Measurements from ENCODE around the gene PCSK6. TPM values are rescaled to one million over a fixed set of nuclear protein-coding genes. Genes with fewer than 3 reads are reported as not detected.

PCSK6 gene
- total and polyA plus RNA-seq, 8 donors: 2.8 to 91.5 (median 17.8) TPM

DNA sequence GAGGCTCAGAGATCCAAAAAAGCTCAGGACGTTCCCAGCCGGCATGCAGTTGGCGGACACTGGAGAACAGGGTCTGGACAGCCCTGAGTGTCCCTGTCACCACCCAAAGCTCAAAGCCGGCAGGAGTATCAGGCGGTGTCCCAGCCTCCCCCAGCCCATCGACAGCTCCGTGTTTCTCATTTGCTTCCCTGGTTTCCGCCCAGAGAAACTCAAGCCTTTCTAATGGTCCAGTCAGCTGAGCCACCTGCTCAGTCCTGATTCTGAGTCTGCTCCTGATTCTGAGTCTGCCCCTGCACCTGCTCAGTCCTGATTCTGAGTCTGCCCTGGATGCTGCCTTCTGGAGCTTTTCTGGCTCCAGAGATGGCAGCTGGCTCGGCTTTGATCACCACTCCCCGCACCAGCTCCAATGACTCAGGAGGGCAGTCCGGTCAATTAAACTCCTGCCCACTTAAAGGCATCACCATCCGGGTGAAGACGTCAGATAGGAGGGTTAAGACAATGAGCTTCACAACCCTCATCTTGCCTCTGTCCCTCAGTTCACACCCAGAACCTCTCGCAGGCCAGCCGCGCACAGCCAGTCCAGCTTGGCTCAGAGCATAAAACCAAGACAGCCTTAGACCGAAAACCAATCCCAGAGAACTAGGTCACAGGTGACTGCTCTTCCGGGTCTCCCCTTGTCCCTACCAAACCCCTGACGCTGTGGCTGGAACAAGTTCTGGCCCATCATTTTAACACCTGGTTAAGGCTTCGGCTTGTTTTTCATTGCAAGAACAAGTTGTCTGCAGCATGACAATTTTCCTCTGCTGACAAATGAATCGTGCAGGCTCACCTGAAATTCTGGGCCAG, 6.8 kb downstream of the PCSK6 start:
- intact Hi-C loops (cut with DNase I; ENCODE audit: low total_unique reads): no loop called here
- DNase-seq: no peak
- TF ChIP-seq, protein P1, sequence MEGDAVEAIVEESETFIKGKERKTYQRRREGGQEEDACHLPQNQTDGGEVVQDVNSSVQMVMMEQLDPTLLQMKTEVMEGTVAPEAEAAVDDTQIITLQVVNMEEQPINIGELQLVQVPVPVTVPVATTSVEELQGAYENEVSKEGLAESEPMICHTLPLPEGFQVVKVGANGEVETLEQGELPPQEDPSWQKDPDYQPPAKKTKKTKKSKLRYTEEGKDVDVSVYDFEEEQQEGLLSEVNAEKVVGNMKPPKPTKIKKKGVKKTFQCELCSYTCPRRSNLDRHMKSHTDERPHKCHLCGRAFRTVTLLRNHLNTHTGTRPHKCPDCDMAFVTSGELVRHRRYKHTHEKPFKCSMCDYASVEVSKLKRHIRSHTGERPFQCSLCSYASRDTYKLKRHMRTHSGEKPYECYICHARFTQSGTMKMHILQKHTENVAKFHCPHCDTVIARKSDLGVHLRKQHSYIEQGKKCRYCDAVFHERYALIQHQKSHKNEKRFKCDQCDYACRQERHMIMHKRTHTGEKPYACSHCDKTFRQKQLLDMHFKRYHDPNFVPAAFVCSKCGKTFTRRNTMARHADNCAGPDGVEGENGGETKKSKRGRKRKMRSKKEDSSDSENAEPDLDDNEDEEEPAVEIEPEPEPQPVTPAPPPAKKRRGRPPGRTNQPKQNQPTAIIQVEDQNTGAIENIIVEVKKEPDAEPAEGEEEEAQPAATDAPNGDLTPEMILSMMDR (IDR thresholded peaks at IDR 0.05): no peak
- Histone ChIP-seq H3K27me3 (peaks cover 0 to 14% (median 0%) of the 10 kb centered on the region in 3 donors), H3K27ac (no peak overlapping the region), H3K4me1 (peaks cover 0 to 6% (median 2%) of the 10 kb centered on the region in 4 donors), H3K36me3 (no peaks in the 10 kb centered on the region), H3K4me3 (no peak overlapping the region), H3K9me3 (no peaks in the 10 kb centered on the region)
- 80 to 88% (median 86%) methylated on average over 21 of the region's 21 CpGs for WGBS, 5 donors

DNA sequence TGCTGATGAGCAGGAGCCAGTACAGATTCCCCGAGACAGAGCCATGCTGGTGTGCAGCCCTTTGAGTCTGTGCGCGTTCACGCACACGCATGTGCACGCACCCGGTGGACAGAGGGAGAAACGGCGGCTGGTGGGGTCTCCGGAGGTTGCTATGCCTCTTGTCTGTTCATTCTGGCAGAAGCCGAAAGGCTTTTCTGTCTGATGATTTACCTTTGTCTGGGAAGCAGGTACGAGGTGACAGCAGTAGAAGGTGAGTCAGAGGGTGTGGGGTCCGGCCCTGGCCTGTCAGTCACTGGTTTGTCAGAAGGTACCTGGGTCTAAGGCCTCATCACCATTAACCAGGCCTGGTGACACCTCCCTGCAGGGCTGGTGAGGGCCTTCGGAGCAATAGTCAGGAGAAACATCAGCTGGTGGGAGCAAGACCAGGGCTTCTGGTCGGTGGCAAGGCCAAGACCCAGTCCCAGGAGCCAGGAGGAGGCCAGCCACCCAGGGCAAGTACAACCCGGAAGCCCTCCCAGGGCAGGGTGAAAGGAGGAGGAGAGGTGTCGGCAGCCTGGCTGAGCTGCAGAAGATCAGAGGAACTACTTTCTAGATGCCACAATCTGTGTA, 7.5 kb downstream of the PCSK6 start:
- DNase-seq: no peak
- intact Hi-C loops (cut with DNase I; ENCODE audit: low total_unique reads): no loop called here
- WGBS, 5 donors: 87 to 94% (median 92%) methylated on average over 17 of the region's 17 CpGs
- Histone ChIP-seq H3K27ac (no peak overlapping the region), H3K36me3 (no peaks in the 10 kb centered on the region), H3K4me1 (peaks cover 0 to 7% (median 3%) of the 10 kb centered on the region in 4 donors), H3K9me3 (no peaks in the 10 kb centered on the region), H3K27me3 (peaks cover 0 to 7% (median 0%) of the 10 kb centered on the region in 3 donors), H3K4me3 (no peak overlapping the region)
- no peak for TF ChIP-seq POLR2A (IDR thresholded peaks at IDR 0.05)
- TF ChIP-seq, protein P1 (IDR thresholded peaks at IDR 0.05): no peak
- no peak for TF ChIP-seq POLR2AphosphoS5 (IDR thresholded peaks at IDR 0.05)
- no peak for TF ChIP-seq EP300 (IDR thresholded peaks at IDR 0.05)

- H3K36me3 ChIP-seq: no peaks in the 10 kb centered on the region
- H3K9me3 ChIP-seq: no peaks in the 10 kb centered on the region
- no peak overlapping the region for H3K27ac ChIP-seq
- no peak for DNase-seq
- 79 to 89% (median 86%) methylated on average over 8 of the region's 8 CpGs for WGBS, 5 donors
- H3K4me3 ChIP-seq: no peak overlapping the region
- H3K27me3 ChIP-seq: peaks cover 0 to 4% (median 0%) of the 10 kb centered on the region in 3 donors
- TF ChIP-seq POLR2A (IDR thresholded peaks at IDR 0.05) (no peak), POLR2AphosphoS5 (IDR thresholded peaks at IDR 0.05) (no peak), EP300 (IDR thresholded peaks at IDR 0.05) (no peak)
- intact Hi-C loops (cut with DNase I; ENCODE audit: low total_unique reads): no loop called here
- H3K4me1 ChIP-seq: peaks cover 0 to 7% (median 3%) of the 10 kb centered on the region in 4 donors
These were observed 8.2 kb downstream of the PCSK6 start for GRCh38 chr15:101481381-101481705.

GRCh38 chr15:101480613-101481380, 8.7 kb downstream of the PCSK6 start:
- TF ChIP-seq, protein P1 (IDR thresholded peaks at IDR 0.05): no peak
- TF ChIP-seq POLR2AphosphoS5 (IDR thresholded peaks at IDR 0.05) (no peak), EP300 (IDR thresholded peaks at IDR 0.05) (no peak), POLR2A (IDR thresholded peaks at IDR 0.05) (no peak)
- Histone ChIP-seq H3K4me1 (peaks cover 0 to 7% (median 3%) of the 10 kb centered on the region in 4 donors), H3K9me3 (no peaks in the 10 kb centered on the region), H3K4me3 (no peak overlapping the region), H3K36me3 (no peaks in the 10 kb centered on the region), H3K27me3 (no peaks in the 10 kb centered on the region), H3K27ac (no peak overlapping the region)
- WGBS, 5 donors: 88 to 94% (median 92%) methylated on average over 23 of the region's 23 CpGs
- intact Hi-C loops (cut with DNase I; ENCODE audit: low total_unique reads): no loop called here
- DNase-seq: no peak

Measured in stomach (tissue), 9 donors.